ENCODE results near the gene RABIF.

Gene RABIF

GRCh38 chr1:202871367-202871766 is 17.6 kb downstream of the RABIF start:
- DNase-seq = no peak

GRCh38 chr1:202862679-202863560 is 26.0 kb downstream of the RABIF start:
- no peak for DNase-seq

GRCh38 chr1:202861420-202862132 is 27.4 kb downstream of the RABIF start:
- DNase-seq = peak; percentile 11

- DNase-seq = no peak
Measured at GRCh38 chr1:202860744-202861419, 28.1 kb downstream of the RABIF start.

GRCh38 chr1:202858789-202859414 is 30.0 kb downstream of the RABIF start:
- no peak for DNase-seq

- DNase-seq = no peak
Measured at GRCh38 chr1:202858331-202858730, 30.6 kb downstream of the RABIF start.

GRCh38 chr1:202857136-202857610 is 31.8 kb downstream of the RABIF start:
- DNase-seq = no peak

- DNase-seq = no peak
Measured at GRCh38 chr1:202856014-202856413, 32.9 kb downstream of the RABIF start.

GRCh38 chr1:202854787-202855186 is 34.2 kb downstream of the RABIF start:
- no peak for DNase-seq

- DNase-seq = no peak
Measured at GRCh38 chr1:202852163-202852904, 36.6 kb downstream of the RABIF start.

GRCh38 chr1:202850593-202851362 is 38.2 kb downstream of the RABIF start:
- no peak for DNase-seq

GRCh38 chr1:202848191-202848542 is 40.8 kb downstream of the RABIF start:
- DNase-seq = no peak

GRCh38 chr1:202844935-202845334 is 44.0 kb downstream of the RABIF start:
- no peak for DNase-seq

GRCh38 chr1:202844259-202844658 is 44.7 kb downstream of the RABIF start:
- no peak for DNase-seq

GRCh38 chr1:202843081-202843480 is 45.9 kb downstream of the RABIF start:
- no peak for DNase-seq

- no peak for DNase-seq
Measured at GRCh38 chr1:202837746-202838262, 51.1 kb downstream of the RABIF start.

- DNase-seq = no peak
Measured at GRCh38 chr1:202836623-202837403, 52.1 kb downstream of the RABIF start.

GRCh38 chr1:202835548-202836072 is 53.3 kb downstream of the RABIF start:
- no peak for DNase-seq

GRCh38 chr1:202834771-202835547 is 54.0 kb downstream of the RABIF start:
- no peak for DNase-seq
